ENCODE measurements around the gene ZNF334.
A peak's percentile ranks its signal among the peaks of the same experiment; 100 is the strongest.

ZNF334 gene

GRCh38 chr20:46512943-46513844, at the start of gene ZNF334:
ZNF334 (minus strand) TSS chr20:46513559; CDS start chr20:46512102, 1,457 bp downstream.
- no peak for DNase-seq

- peak; percentile 67 for DNase-seq
Observed at GRCh38 chr20:46562373-46563169, 49.2 kb upstream of the ZNF334 start.

- DNase-seq, result no peak
Observed at GRCh38 chr20:46562009-46562372, 48.6 kb upstream of the ZNF334 start.

GRCh38 chr20:46559685-46560440, 46.5 kb upstream of the ZNF334 start:
- DNase-seq, result no peak

- DNase-seq, result no peak
Observed at GRCh38 chr20:46559001-46559400, 45.6 kb upstream of the ZNF334 start.

- DNase-seq, result no peak
Observed at GRCh38 chr20:46558511-46558959, 45.2 kb upstream of the ZNF334 start.

- no peak for DNase-seq
Observed at GRCh38 chr20:46557231-46557956, 44.0 kb upstream of the ZNF334 start.

- DNase-seq, result no peak
Observed at GRCh38 chr20:46555370-46555956, 42.1 kb upstream of the ZNF334 start.

- no peak for DNase-seq
Observed at GRCh38 chr20:46554828-46555227, 41.5 kb upstream of the ZNF334 start.

- DNase-seq, result no peak
Observed at GRCh38 chr20:46553926-46554325, 40.6 kb upstream of the ZNF334 start.

- peak; percentile 32 for DNase-seq
Observed at GRCh38 chr20:46552460-46553420, 39.4 kb upstream of the ZNF334 start.

GRCh38 chr20:46551522-46552381, 38.4 kb upstream of the ZNF334 start:
- no peak for DNase-seq

- DNase-seq, result no peak
Observed at GRCh38 chr20:46550461-46550860, 37.1 kb upstream of the ZNF334 start, which contains the start of gene OCSTAMP. OCSTAMP (minus strand) TSS chr20:46550654; CDS start chr20:46550560, 94 bp downstream.

- DNase-seq, result no peak
Observed at GRCh38 chr20:46549188-46549972, 36.0 kb upstream of the ZNF334 start.

- DNase-seq, result no peak
Observed at GRCh38 chr20:46548688-46549087, 35.3 kb upstream of the ZNF334 start.

GRCh38 chr20:46547995-46548394, 34.6 kb upstream of the ZNF334 start:
- no peak for DNase-seq

- DNase-seq, result no peak
Observed at GRCh38 chr20:46546936-46547335, 33.6 kb upstream of the ZNF334 start.

GRCh38 chr20:46546298-46546697, 32.9 kb upstream of the ZNF334 start:
- no peak for DNase-seq

- no peak for DNase-seq
Observed at GRCh38 chr20:46545827-46546138, 32.4 kb upstream of the ZNF334 start.
